Thyroid gland (tissue), 4 donors: Measurements from ENCODE around the gene KLHDC8A.

Source experiments
- POLR2A ChIP-seq, 2 donors: fragments of 450-650 bp; IDR thresholded peaks; one replicate each; pipeline ENCODE4 v1.6.1; 2017; ENCODE audit warnings: antibody characterized with exemption in 2 of 2, mild to moderate bottlenecking in 2 of 2, moderate library complexity in 1 of 2
- TF ChIP-seq, protein P1 (sequence below), 6 experiments: fragments of 200-600 bp in 3 of 6; fragments of 450-650 bp in 3 of 6; sonication (generic) in 3 of 6; IDR thresholded peaks; one replicate each; pipeline ENCODE4 v1.5.1; 2016 to 2019; ENCODE audit warnings: antibody characterized with exemption in 6 of 6, mild to moderate bottlenecking in 2 of 6, inconsistent platforms in 1 of 6, moderate library complexity in 1 of 6

DNA sequence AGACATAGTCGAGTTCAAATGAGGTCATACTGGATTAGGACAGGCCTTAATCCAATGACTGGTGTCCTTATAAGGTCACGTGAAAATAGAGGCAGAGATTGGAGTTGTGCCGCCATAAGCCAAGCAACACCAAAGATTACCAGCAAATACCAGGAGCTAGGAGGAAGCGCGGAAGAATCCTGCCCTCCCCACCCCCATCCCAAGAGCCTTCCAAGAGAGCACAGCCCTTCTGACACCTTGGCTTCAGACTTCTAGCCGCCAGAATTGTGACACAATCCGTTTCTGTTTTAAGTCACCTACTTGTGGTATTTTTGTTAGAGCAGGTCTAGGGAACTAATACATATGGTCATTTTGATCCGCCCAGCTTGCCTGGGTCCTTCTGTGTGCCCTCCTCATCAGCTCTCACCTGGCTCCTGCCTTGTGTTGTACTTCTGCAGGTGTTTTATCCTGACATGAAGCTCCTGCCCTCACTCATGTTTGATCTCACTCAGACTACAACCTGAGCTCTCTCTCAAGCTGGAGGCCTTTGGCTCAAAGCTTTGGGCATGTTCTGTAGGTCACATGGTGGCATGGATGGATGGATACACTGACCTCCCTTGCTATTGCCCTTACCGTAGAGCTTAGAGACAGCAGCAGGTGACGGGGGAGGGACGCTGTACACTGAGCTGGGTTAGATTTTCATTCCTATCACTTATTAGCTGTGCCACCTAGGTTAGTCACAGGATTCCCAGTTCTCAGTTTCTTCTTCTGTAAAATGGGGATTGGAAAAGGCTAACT is 24.5 kb downstream of the KLHDC8A start:
- TF ChIP-seq POLR2A (IDR thresholded peaks at IDR 0.05) = no peak
- TF ChIP-seq, protein P1, sequence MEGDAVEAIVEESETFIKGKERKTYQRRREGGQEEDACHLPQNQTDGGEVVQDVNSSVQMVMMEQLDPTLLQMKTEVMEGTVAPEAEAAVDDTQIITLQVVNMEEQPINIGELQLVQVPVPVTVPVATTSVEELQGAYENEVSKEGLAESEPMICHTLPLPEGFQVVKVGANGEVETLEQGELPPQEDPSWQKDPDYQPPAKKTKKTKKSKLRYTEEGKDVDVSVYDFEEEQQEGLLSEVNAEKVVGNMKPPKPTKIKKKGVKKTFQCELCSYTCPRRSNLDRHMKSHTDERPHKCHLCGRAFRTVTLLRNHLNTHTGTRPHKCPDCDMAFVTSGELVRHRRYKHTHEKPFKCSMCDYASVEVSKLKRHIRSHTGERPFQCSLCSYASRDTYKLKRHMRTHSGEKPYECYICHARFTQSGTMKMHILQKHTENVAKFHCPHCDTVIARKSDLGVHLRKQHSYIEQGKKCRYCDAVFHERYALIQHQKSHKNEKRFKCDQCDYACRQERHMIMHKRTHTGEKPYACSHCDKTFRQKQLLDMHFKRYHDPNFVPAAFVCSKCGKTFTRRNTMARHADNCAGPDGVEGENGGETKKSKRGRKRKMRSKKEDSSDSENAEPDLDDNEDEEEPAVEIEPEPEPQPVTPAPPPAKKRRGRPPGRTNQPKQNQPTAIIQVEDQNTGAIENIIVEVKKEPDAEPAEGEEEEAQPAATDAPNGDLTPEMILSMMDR (IDR thresholded peaks at IDR 0.05) = no peak
